Measurements from ENCODE around the gene CPNE4. TPM values are rescaled to one million over a fixed set of nuclear protein-coding genes. Genes with fewer than 3 reads are reported as not detected.
A peak's percentile ranks its signal among the peaks of the same experiment; 100 is the strongest.

CPNE4 gene
- total RNA-seq, 1 experiment from 2014 or later = 5.7 TPM

- peaks cover 6% of the 10 kb centered on the region for H3K27me3 ChIP-seq (replicated peaks; ENCODE audit: insufficient read depth, low read depth, low read length, poor library complexity)
- no peak overlapping the region for H3K27ac ChIP-seq (ENCODE audit: low read depth, low read length, poor library complexity, severe bottlenecking)
- H3K36me3 ChIP-seq (ENCODE audit: insufficient read depth, low read length, poor library complexity, severe bottlenecking) = no peaks in the 10 kb centered on the region
- POLR2A ChIA-PET (ENCODE audit: low non-redundant PET) = no interaction called here
- no peaks in the 10 kb centered on the region for H3K9me3 ChIP-seq (ENCODE audit: low read depth, low read length, poor library complexity, severe bottlenecking)
- TF ChIP-seq CTCF (conservative IDR thresholded peaks at IDR 0.05; ENCODE audit: low read depth, low read length) = no peak
- no peak for TF ChIP-seq EZH2 (IDR thresholded peaks at IDR 0.05; ENCODE audit: borderline replicate concordance, low read depth, low read length, poor library complexity, severe bottlenecking)
- no TSS peak for BruUV-seq (replicated peaks)
- H3K4me3 ChIP-seq (ENCODE audit: low read depth, low read length, poor library complexity, severe bottlenecking) = no peak overlapping the region
- H3K4me1 ChIP-seq (ENCODE audit: insufficient read depth, low read length, poor library complexity, severe bottlenecking) = no peaks in the 10 kb centered on the region
- DNase-seq (ENCODE audit: low spot score) = peak; percentile 12
- CTCF ChIA-PET = no interaction called here
- intact Hi-C loops (cut with micrococcal nuclease; ENCODE audit: unreplicated experiment) = no loop called here
These were observed 499.2 kb downstream of the CPNE4 start for GRCh38 chr3:131535596-131535995.

- no peaks in the 10 kb centered on the region for H3K9me3 ChIP-seq (ENCODE audit: low read depth, low read length, poor library complexity, severe bottlenecking)
- no peaks in the 10 kb centered on the region for H3K36me3 ChIP-seq (ENCODE audit: insufficient read depth, low read length, poor library complexity, severe bottlenecking)
- H3K4me1 ChIP-seq (ENCODE audit: insufficient read depth, low read length, poor library complexity, severe bottlenecking) = no peaks in the 10 kb centered on the region
- no peak overlapping the region for H3K4me3 ChIP-seq (ENCODE audit: low read depth, low read length, poor library complexity, severe bottlenecking)
- intact Hi-C loops (cut with micrococcal nuclease; ENCODE audit: unreplicated experiment) = no loop called here
- CTCF ChIA-PET = no interaction called here
- TF ChIP-seq EZH2 (IDR thresholded peaks at IDR 0.05; ENCODE audit: borderline replicate concordance, low read depth, low read length, poor library complexity, severe bottlenecking) (no peak), CTCF (conservative IDR thresholded peaks at IDR 0.05; ENCODE audit: low read depth, low read length) (no peak)
- no peak for DNase-seq (ENCODE audit: low spot score)
- peaks cover 6% of the 10 kb centered on the region for H3K27me3 ChIP-seq (replicated peaks; ENCODE audit: insufficient read depth, low read depth, low read length, poor library complexity)
- no TSS peak for BruUV-seq (replicated peaks)
- POLR2A ChIA-PET (ENCODE audit: low non-redundant PET) = no interaction called here
- no peak overlapping the region for H3K27ac ChIP-seq (ENCODE audit: low read depth, low read length, poor library complexity, severe bottlenecking)
These were observed 499.7 kb downstream of the CPNE4 start for GRCh38 chr3:131535131-131535530.

- no peaks in the 10 kb centered on the region for H3K36me3 ChIP-seq (ENCODE audit: insufficient read depth, low read length, poor library complexity, severe bottlenecking)
- intact Hi-C loops (cut with micrococcal nuclease; ENCODE audit: unreplicated experiment) = no loop called here
- DNase-seq (ENCODE audit: low spot score) = no peak
- no peak overlapping the region for H3K27ac ChIP-seq (ENCODE audit: low read depth, low read length, poor library complexity, severe bottlenecking)
- BruUV-seq (replicated peaks) = no TSS peak
- ChIA-PET POLR2A (ENCODE audit: low non-redundant PET) (no interaction called here), CTCF (no interaction called here)
- peaks cover 11% of the 10 kb centered on the region for H3K27me3 ChIP-seq (replicated peaks; ENCODE audit: insufficient read depth, low read depth, low read length, poor library complexity)
- TF ChIP-seq EZH2 (IDR thresholded peaks at IDR 0.05; ENCODE audit: borderline replicate concordance, low read depth, low read length, poor library complexity, severe bottlenecking) (no peak), CTCF (conservative IDR thresholded peaks at IDR 0.05; ENCODE audit: low read depth, low read length) (no peak)
- no peaks in the 10 kb centered on the region for H3K9me3 ChIP-seq (ENCODE audit: low read depth, low read length, poor library complexity, severe bottlenecking)
- no peak overlapping the region for H3K4me3 ChIP-seq (ENCODE audit: low read depth, low read length, poor library complexity, severe bottlenecking)
- no peaks in the 10 kb centered on the region for H3K4me1 ChIP-seq (ENCODE audit: insufficient read depth, low read length, poor library complexity, severe bottlenecking)
These were observed 502.2 kb downstream of the CPNE4 start for GRCh38 chr3:131532645-131533044.

All from A673 (cell line).